Smooth muscle cell (in vitro differentiated cells): ENCODE measurements around the gene ZNF701. TPM values are rescaled to one million over a fixed set of nuclear protein-coding genes. Genes with fewer than 3 reads are reported as not detected.

ENCODE experiments used
- DNase-seq: peaks from one replicate; lab custom pipeline; 2025; ENCODE audit not compliant: unreplicated experiment; lab: John Stamatoyannopoulos, UW
- H2AFZ ChIP-seq: fragments of 200-600 bp; sonication (generic); 2 replicates; pipeline ENCODE4 v1.6.0; 2016; ENCODE audit warnings: antibody characterized with exemption, low read depth, mild to moderate bottlenecking
- H3F3A ChIP-seq: fragments of 200-600 bp; sonication (generic); 2 replicates; pipeline ENCODE4 v1.6.0; 2017; ENCODE audit warnings: antibody characterized with exemption, low read depth
- H3K27ac ChIP-seq: fragments of 200-600 bp; sonication (generic); 2 replicates; pipeline ENCODE4 v1.5.1; 2016; ENCODE audit warnings: low read depth, mild to moderate bottlenecking
- H3K27me3 ChIP-seq: fragments of 200-600 bp; sonication (generic); 2 replicates; pipeline ENCODE4 v1.6.1; 2016; ENCODE audit warnings: low read depth, mild to moderate bottlenecking
- H3K36me3 ChIP-seq: fragments of 200-600 bp; sonication (generic); 2 replicates; pipeline ENCODE4 v1.5.1; 2016; ENCODE audit warnings: low read depth
- H3K4me1 ChIP-seq: fragments of 200-600 bp; sonication (generic); 2 replicates; pipeline ENCODE4 v1.5.1; 2016; ENCODE audit warnings: low read depth
- H3K4me2 ChIP-seq: fragments of 200-600 bp; sonication (generic); 2 replicates; pipeline ENCODE4 v1.6.0; 2016; ENCODE audit warnings: mild to moderate bottlenecking
- H3K4me3 ChIP-seq: fragments of 200-600 bp; sonication (generic); 2 replicates; pipeline ENCODE4 v1.5.1; 2016; ENCODE audit warnings: mild to moderate bottlenecking
- H3K79me2 ChIP-seq: fragments of 200-600 bp; sonication (generic); 2 replicates; pipeline ENCODE4 v1.6.0; 2016; ENCODE audit warnings: low read depth, mild to moderate bottlenecking
- H3K9ac ChIP-seq: fragments of 200-600 bp; sonication (generic); 2 replicates; pipeline ENCODE4 v1.6.0; 2016; ENCODE audit warnings: low read depth
- H3K9me3 ChIP-seq: fragments of 200-600 bp; sonication (generic); replicated peaks from 2 replicates; pipeline ENCODE4 v1.5.1; 2016; ENCODE audit warnings: low read depth
- H4K20me1 ChIP-seq: fragments of 200-600 bp; sonication (generic); 2 replicates; pipeline ENCODE4 v1.6.0; 2016; ENCODE audit warnings: low read depth
- WGBS: methylation state at CpG from one replicate; pipeline ENCODE4 v1.1.7; 2016; ENCODE audit warnings: low lambda C conversion rate; 5-methylcytosine and 5-hydroxymethylcytosine counted together
- polyA plus RNA-seq: library from polyadenylated mRNA; unstranded; fragments of >200 nt; fragmentation: Nextera tagmentation; extraction: Ambion mirVana; gene quantifications from 2 replicates; pipeline ENCODE4 v1.2.1, GENCODE V29; 2016
- small RNA-seq: library from RNA; depleted of rRNA; stranded (forward); fragments of <200 nt; gene quantifications from one replicate; pipeline ENCODE3, GENCODE V24; 2014
- total RNA-seq: library from RNA; depleted of rRNA; stranded (reverse); fragments of >200 nt; gene quantifications from 2 replicates; pipeline ENCODE4 v1.2.3, GENCODE V29; 2014
- TF ChIP-seq, protein P1 (sequence below): fragments of 200-600 bp; sonication (generic); IDR thresholded peaks from 2 replicates; pipeline ENCODE4 v1.5.1; 2017; ENCODE audit warnings: borderline replicate concordance, mild to moderate bottlenecking, antibody characterized with exemption; ENCODE audit not compliant: insufficient read depth, poor library complexity, severe bottlenecking

The ZNF701 gene
- total and polyA plus RNA-seq, 2 experiments from 2014 or later, result 5.5 to 10.0 TPM

DNA sequence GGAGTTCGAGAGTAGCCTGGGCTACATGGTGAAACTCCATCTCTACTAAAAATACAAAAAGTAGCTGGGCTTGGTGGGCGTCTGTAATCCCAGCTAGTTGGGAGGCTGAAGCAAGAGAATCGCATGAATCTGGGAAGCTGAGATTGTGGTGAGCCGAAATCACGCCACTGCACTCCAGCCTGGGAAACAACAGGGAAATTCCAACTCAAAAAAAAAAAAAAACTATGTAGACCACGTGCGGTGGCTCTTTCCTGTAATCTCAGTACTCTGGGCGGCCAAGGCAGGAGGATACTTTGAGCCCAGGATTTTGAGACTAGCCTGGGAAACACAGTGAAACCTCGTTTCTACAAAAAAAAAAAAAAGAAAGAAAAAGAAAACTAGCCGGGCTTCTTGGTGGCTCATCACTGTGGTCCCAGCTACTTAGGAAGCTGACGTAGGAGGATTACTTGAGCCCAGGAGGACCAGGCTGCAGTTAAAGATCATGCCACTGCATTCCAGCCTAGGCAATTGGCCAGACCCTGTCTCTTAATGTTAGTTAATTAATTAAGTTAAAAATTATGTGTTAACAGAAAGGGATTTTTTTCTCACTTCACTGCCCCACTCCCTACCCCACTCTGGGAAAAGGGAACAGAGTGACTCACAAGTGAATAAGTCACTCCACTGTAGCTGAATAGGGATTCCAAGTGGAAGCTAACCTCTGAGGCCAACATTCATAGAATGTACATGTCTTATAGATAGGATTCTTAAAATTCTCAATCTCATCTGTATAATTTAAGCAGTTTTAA lies 65.9 kb downstream of the ZNF701 start:
- no peaks in the 10 kb centered on the region for H3K9me3 ChIP-seq
- 25% methylated on average over 10 of the region's 11 CpGs for WGBS
- TF ChIP-seq, protein P1, sequence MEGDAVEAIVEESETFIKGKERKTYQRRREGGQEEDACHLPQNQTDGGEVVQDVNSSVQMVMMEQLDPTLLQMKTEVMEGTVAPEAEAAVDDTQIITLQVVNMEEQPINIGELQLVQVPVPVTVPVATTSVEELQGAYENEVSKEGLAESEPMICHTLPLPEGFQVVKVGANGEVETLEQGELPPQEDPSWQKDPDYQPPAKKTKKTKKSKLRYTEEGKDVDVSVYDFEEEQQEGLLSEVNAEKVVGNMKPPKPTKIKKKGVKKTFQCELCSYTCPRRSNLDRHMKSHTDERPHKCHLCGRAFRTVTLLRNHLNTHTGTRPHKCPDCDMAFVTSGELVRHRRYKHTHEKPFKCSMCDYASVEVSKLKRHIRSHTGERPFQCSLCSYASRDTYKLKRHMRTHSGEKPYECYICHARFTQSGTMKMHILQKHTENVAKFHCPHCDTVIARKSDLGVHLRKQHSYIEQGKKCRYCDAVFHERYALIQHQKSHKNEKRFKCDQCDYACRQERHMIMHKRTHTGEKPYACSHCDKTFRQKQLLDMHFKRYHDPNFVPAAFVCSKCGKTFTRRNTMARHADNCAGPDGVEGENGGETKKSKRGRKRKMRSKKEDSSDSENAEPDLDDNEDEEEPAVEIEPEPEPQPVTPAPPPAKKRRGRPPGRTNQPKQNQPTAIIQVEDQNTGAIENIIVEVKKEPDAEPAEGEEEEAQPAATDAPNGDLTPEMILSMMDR, result no peak
- peak overlapping the region; percentile 96 for H3K4me2 ChIP-seq
- peak overlapping the region; percentile 71 for H3K9ac ChIP-seq
- no peaks in the 10 kb centered on the region for H3K4me1 ChIP-seq
- H3K27ac ChIP-seq, result peak overlapping the region; percentile 99
- no peak for DNase-seq
- no peak overlapping the region for H2AFZ ChIP-seq
- H4K20me1 ChIP-seq, result no peaks in the 10 kb centered on the region
- H3K4me3 ChIP-seq, result peak overlapping the region; percentile 11
- H3K36me3 ChIP-seq, result no peaks in the 10 kb centered on the region
- no peaks in the 10 kb centered on the region for H3K27me3 ChIP-seq
- peaks cover 10% of the 10 kb centered on the region for H3F3A ChIP-seq
- H3K79me2 ChIP-seq, result peaks cover 11% of the 10 kb centered on the region

Small RNAs within 50 kb of the gene (small RNA-seq; reads per million reads assigned to genes)
- not detected for gene RPL39P34

Other genes starting within 250 kb of the ZNF701 start
- 6.0 and 16.0 TPM in 2 replicates for gene ZNF610, start 234.0 kb upstream of the ZNF701 start, total RNA-seq
- 3.3 and 3.7 TPM in 2 replicates for gene ZNF610, start 234.0 kb upstream of the ZNF701 start, polyA plus RNA-seq
- 19.7 and 25.3 TPM in 2 replicates for gene ZNF880, start 200.4 kb upstream of the ZNF701 start, total RNA-seq
- gene ZNF880, start 200.4 kb upstream of the ZNF701 start, polyA plus RNA-seq, result 21.9 and 26.1 TPM in 2 replicates
- gene ZNF528, start 172.4 kb upstream of the ZNF701 start, total RNA-seq, result 21.0 and 33.0 TPM in 2 replicates
- 16.3 and 21.7 TPM in 2 replicates for gene ZNF528, start 172.4 kb upstream of the ZNF701 start, polyA plus RNA-seq
- not detected in 2 replicates for gene ZNF534, start 141.1 kb upstream of the ZNF701 start, total RNA-seq
- 0.23 and 0.54 TPM in 2 replicates for gene ZNF534, start 141.1 kb upstream of the ZNF701 start, polyA plus RNA-seq
- gene ZNF578, start 116.7 kb upstream of the ZNF701 start, total RNA-seq, result 0.04 and 0.99 TPM in 2 replicates
- 0.12 TPM in 1 of 2 replicates, not detected in the other for gene ZNF578, start 116.7 kb upstream of the ZNF701 start, polyA plus RNA-seq
- 30.2 and 41.3 TPM in 2 replicates for gene ZNF808, start 42.6 kb upstream of the ZNF701 start, total RNA-seq
- 1.3 and 3.7 TPM in 2 replicates for gene ZNF808, start 42.6 kb upstream of the ZNF701 start, polyA plus RNA-seq
- gene ZNF83, start 68.1 kb downstream of the ZNF701 start, total RNA-seq, result 53.2 and 60.0 TPM in 2 replicates
- gene ZNF83, start 68.1 kb downstream of the ZNF701 start, polyA plus RNA-seq, result 20.6 and 32.9 TPM in 2 replicates
- gene ZNF611, start 164.8 kb downstream of the ZNF701 start, total RNA-seq, result 15.3 and 19.0 TPM in 2 replicates
- gene ZNF611, start 164.8 kb downstream of the ZNF701 start, polyA plus RNA-seq, result 7.7 and 10.1 TPM in 2 replicates
- 7.1 and 14.8 TPM in 2 replicates for gene ZNF600, start 216.5 kb downstream of the ZNF701 start, total RNA-seq
- gene ZNF600, start 216.5 kb downstream of the ZNF701 start, polyA plus RNA-seq, result 3.6 and 8.8 TPM in 2 replicates